Activated CD8-positive, alpha-beta memory T cell treated with anti-CD3 and anti-CD28 coated beads for 1 hour (primary cell): ENCODE data around the gene SIGLEC8.

Source experiments
- DNase-seq, 2 donors: peaks; one replicate each; pipeline ENCODE4 v3.0.0-alpha.2; 2020; ENCODE audit warnings: low read depth in 1 of 2; ENCODE audit errors: extremely low read depth in 1 of 2

The SIGLEC8 gene

DNA sequence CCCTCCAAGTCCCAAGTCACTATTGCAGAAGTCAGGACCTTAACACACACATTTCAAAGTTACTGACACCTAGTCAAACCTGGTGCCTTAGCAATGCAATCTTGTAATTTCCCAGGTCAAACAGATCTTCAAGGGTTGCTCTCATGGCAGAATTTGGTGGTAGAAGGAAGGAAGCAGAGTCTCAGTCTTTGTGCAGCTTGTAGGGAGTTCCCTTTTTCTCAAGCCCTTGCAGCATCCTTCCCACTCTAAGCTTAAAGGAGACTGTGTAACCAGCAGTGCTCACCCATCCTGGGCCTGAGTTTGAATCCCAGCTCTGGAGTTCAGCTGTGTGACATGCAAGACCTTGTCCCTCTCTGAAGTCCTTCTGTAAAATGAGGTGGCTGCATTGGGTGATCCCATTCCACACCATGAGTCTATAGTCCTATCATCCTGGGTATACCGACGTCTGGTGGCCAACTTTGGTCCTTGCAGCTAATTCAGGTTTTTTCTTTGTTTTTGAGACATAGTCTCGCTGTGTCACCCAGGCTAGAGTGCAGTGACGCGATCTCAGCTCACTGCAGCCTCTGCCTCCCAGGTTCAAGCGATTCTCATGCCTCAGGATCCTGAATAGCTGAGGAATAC, 50.6 kb downstream of the SIGLEC8 start:
- DNase-seq, result no peak

GRCh38 chr19:51402117-51402516, 56.1 kb downstream of the SIGLEC8 start:
- no peak for DNase-seq
